ENCODE data around the gene TMEM183A. TPM values are rescaled to one million over a fixed set of nuclear protein-coding genes. Genes with fewer than 3 reads are reported as not detected.

Gene TMEM183A
- total RNA-seq, 6 experiments from 2014 or later: 21.4 to 38.1 (median 31.0) TPM

DNA sequence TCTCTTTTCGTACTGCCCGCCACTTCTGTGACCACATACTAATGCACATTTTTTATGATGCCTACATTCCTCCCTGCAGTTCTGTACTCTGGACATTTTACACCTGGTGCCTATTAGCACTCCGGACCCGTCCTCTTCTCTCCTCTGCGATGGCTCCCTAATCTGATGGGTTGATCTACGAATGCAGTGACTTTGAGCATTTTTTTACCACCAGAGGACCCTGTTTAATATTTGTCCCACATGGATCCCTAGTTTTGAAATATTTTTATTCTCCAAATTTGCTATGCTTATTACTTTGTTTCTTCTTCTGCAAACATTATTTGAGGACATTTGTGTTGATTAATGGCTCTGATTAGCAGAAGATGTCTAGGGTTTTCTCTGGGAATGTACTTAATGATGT, 24.3 kb downstream of the TMEM183A start:
- WGBS (ENCODE audit: insufficient coverage, low coverage, low lambda C conversion rate, missing lambda C conversion rate): 89% methylated on average over 6 of the region's 6 CpGs
- no peak overlapping the region for H3K27ac ChIP-seq
- peaks cover 0 to 4% (median 2%) of the 10 kb centered on the region in 4 donors for H3K4me1 ChIP-seq
- H3K4me3 ChIP-seq: no peak overlapping the region
- DNase-seq (no peak), ATAC-seq (no peak)
- TF ChIP-seq CTCF (IDR thresholded peaks at IDR 0.05) (peak in 3 of 4 donors; percentile 6 to 22 (median 14)), POLR2A (IDR thresholded peaks at IDR 0.05) (no peak)
- no peaks in the 10 kb centered on the region for H3K9me3 ChIP-seq
- H3K36me3 ChIP-seq: no peaks in the 10 kb centered on the region
- intact Hi-C loops (cut with DNase I): no loop called here
- H3K27me3 ChIP-seq: no peaks in the 10 kb centered on the region

- intact Hi-C loops (cut with DNase I): no loop called here
- 82% methylated on average over 2 of the region's 2 CpGs for WGBS (ENCODE audit: insufficient coverage, low coverage, low lambda C conversion rate, missing lambda C conversion rate)
- Histone ChIP-seq H3K4me3 (no peak overlapping the region), H3K36me3 (no peaks in the 10 kb centered on the region), H3K4me1 (no peaks in the 10 kb centered on the region), H3K27ac (no peak overlapping the region), H3K9me3 (no peaks in the 10 kb centered on the region), H3K27me3 (no peaks in the 10 kb centered on the region)
- TF ChIP-seq CTCF (IDR thresholded peaks at IDR 0.05) (no peak), POLR2A (IDR thresholded peaks at IDR 0.05) (no peak)
- DNase-seq (no peak), ATAC-seq (no peak)
Measured at GRCh38 chr1:203033287-203033686, 26.1 kb downstream of the TMEM183A start.

DNA sequence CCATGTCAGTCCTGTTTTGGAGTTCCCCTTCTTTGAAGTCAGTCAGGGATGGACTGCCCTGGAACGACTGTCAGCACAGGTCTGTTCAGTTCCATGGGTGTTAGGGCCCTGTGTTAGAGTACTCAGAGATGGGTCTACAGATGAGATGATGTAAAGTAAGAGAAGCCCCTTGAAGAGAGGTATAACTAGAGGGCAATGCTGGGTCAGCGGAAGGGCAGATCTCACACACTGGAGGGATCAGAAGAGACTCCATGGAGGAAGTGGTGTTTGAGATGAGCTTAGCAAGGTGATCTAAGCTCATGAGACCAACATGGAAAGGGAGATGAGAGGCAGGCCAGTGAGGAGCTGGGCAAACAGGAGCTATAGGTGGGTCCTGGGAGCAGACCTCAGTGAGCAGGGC, 26.7 kb downstream of the TMEM183A start:
- no peaks in the 10 kb centered on the region for H3K36me3 ChIP-seq
- H3K9me3 ChIP-seq: no peaks in the 10 kb centered on the region
- no peak overlapping the region for H3K27ac ChIP-seq
- WGBS (ENCODE audit: insufficient coverage, low coverage, low lambda C conversion rate, missing lambda C conversion rate): 63% methylated on average over 2 of the region's 2 CpGs
- DNase-seq (no peak), ATAC-seq (no peak)
- H3K27me3 ChIP-seq: no peaks in the 10 kb centered on the region
- H3K4me1 ChIP-seq: no peaks in the 10 kb centered on the region
- intact Hi-C loops (cut with DNase I): no loop called here
- no peak overlapping the region for H3K4me3 ChIP-seq
- TF ChIP-seq POLR2A (IDR thresholded peaks at IDR 0.05): no peak
- no peak for TF ChIP-seq CTCF (IDR thresholded peaks at IDR 0.05)

GRCh38 chr1:203034422-203035110, 27.4 kb downstream of the TMEM183A start:
- peak in 1 of 3 donors; percentile 37 for DNase-seq

More at GRCh38 chr1:203034422-203035110, 27.4 kb downstream of the TMEM183A start:
- WGBS (ENCODE audit: insufficient coverage, low coverage, low lambda C conversion rate, missing lambda C conversion rate): 52% methylated on average over 4 of the region's 10 CpGs
- Histone ChIP-seq H3K27me3 (no peaks in the 10 kb centered on the region), H3K4me1 (no peaks in the 10 kb centered on the region), H3K4me3 (no peak overlapping the region), H3K9me3 (no peaks in the 10 kb centered on the region), H3K36me3 (no peaks in the 10 kb centered on the region), H3K27ac (no peak overlapping the region)
- no peak for ATAC-seq
- intact Hi-C loops (cut with DNase I): loop anchor here in 1 of 2 donors (5.0 kb wide), 2 partner anchors 183 to 238 kb away; no protein-coding TSS in a partner anchor
- TF ChIP-seq CTCF (IDR thresholded peaks at IDR 0.05) (no peak), POLR2A (IDR thresholded peaks at IDR 0.05) (no peak)
